H1 (cell line): ENCODE results near the gene SNCAIP.

ENCODE experiments used
- BCL11A ChIP-seq, 2 experiments: IDR thresholded peaks; one replicate each; pipeline ENCODE4 v1.6.1; 2011; ENCODE audit warnings: low read depth in 2 of 2, low read length in 2 of 2, mild to moderate bottlenecking in 2 of 2
- BRCA1 ChIP-seq: IDR thresholded peaks from 2 replicates; pipeline ENCODE4 v1.6.1; 2012; ENCODE audit warnings: low read depth, low read length, improper control_type of control experiment
- CHD2 ChIP-seq: IDR thresholded peaks from 2 replicates; pipeline ENCODE4 v1.6.1; 2012; ENCODE audit warnings: low read length, improper control_type of control experiment
- EP300 ChIP-seq, 2 experiments: IDR thresholded peaks; 1 replicate in 1 of 2; 2 replicates in 1 of 2; pipeline ENCODE4 v1.6.1; 2011 to 2012; ENCODE audit warnings: low read depth in 2 of 2, low read length in 2 of 2, mild to moderate bottlenecking in 2 of 2, borderline replicate concordance in 1 of 2, inconsistent platforms in 1 of 2, moderate library complexity in 1 of 2
- GTF2F1 ChIP-seq: IDR thresholded peaks from 2 replicates; pipeline ENCODE4 v1.6.1; 2012; ENCODE audit warnings: low read depth, low read length, improper control_type of control experiment, borderline replicate concordance
- KDM1A ChIP-seq: fragments of 200-600, 300-600 bp; sonication (generic); IDR thresholded peaks from 2 replicates; pipeline ENCODE4 v1.7.1; 2016; ENCODE audit warnings: mild to moderate bottlenecking, low read length, borderline replicate concordance
- POLR2A ChIP-seq, 2 experiments: IDR thresholded peaks; 1 replicate in 1 of 2; 2 replicates in 1 of 2; pipeline ENCODE4 v1.6.1; 2011; ENCODE audit warnings: low read depth in 2 of 2, low read length in 2 of 2, mild to moderate bottlenecking in 2 of 2; ENCODE audit errors: control extremely low read depth in 1 of 2
- RNF2 ChIP-seq: fragments of 200-900, 300-1000 bp; sonication (generic); IDR thresholded peaks from 2 replicates; pipeline ENCODE4 v1.7.1; 2016; ENCODE audit warnings: borderline replicate concordance, low read depth, mild to moderate bottlenecking, antibody characterized with exemption, low read length; ENCODE audit not compliant: poor library complexity, severe bottlenecking; ENCODE audit errors: missing control alignments
- SUZ12 ChIP-seq: fragments of 200-600 bp; sonication (generic); IDR thresholded peaks from 2 replicates; pipeline ENCODE4 v1.6.1; 2012; ENCODE audit warnings: mild to moderate bottlenecking, inconsistent platforms, low read length, moderate library complexity, mixed read lengths
- TAF1 ChIP-seq: IDR thresholded peaks from 2 replicates; pipeline ENCODE4 v1.6.1; 2011; ENCODE audit warnings: mild to moderate bottlenecking, low read depth, low read length
- TCF12 ChIP-seq: IDR thresholded peaks from 2 replicates; pipeline ENCODE4 v1.6.1; 2011; ENCODE audit warnings: low read depth, mild to moderate bottlenecking, low read length
- USF2 ChIP-seq: IDR thresholded peaks from 2 replicates; pipeline ENCODE4 v1.6.1; 2011; ENCODE audit warnings: low read length, improper control_type of control experiment
- ZNF274 ChIP-seq: IDR thresholded peaks from 2 replicates; pipeline ENCODE4 v1.7.0; 2012; ENCODE audit warnings: low read length, borderline replicate concordance; ENCODE audit errors: extremely low read depth
- TF ChIP-seq, protein P1 (sequence below), 3 experiments: IDR thresholded peaks; 1 replicate in 2 of 3; 2 replicates in 1 of 3; pipeline versions ENCODE4 v1.5.1 to v1.6.1; 2011; ENCODE audit warnings: low read length in 3 of 3, mild to moderate bottlenecking in 3 of 3, inconsistent platforms in 2 of 3, low read depth in 1 of 3, moderate library complexity in 1 of 3; ENCODE audit not compliant: insufficient read depth in 1 of 3; ENCODE audit errors: control extremely low read depth in 1 of 3

DNA sequence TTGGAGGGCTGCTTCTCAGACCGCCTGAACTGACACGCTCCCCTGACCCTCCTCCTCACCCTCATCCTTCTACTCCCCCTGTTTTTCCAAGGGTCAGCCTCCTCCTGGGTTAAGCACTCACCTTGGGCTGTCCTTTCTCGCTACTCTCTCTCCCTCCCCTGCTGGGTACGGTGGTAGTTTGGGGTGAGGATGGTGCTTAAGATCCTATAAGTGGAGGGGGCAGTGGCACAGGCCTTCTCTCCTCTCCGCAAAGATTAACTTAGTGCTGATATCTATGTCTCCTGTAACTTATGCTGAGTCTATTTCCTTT, 159.7 kb downstream of the SNCAIP start:
- TF ChIP-seq POLR2A (IDR thresholded peaks at IDR 0.05; ENCODE audit: control extremely low read depth in 1 of 2, low read depth in 2 of 2, low read length in 2 of 2) (no peak), GTF2F1 (no peak), SUZ12 (no peak), TAF1 (no peak), BCL11A (IDR thresholded peaks at IDR 0.05; ENCODE audit: low read depth in 2 of 2, low read length in 2 of 2) (no peak), USF2 (no peak), TCF12 (no peak), ZNF274 (no peak), CHD2 (no peak), RNF2 (no peak), EP300 (IDR thresholded peaks at IDR 0.05; ENCODE audit: borderline replicate concordance in 1 of 2, low read depth in 2 of 2, low read length in 2 of 2) (no peak), KDM1A (no peak), BRCA1 (no peak)
- TF ChIP-seq, protein P1, sequence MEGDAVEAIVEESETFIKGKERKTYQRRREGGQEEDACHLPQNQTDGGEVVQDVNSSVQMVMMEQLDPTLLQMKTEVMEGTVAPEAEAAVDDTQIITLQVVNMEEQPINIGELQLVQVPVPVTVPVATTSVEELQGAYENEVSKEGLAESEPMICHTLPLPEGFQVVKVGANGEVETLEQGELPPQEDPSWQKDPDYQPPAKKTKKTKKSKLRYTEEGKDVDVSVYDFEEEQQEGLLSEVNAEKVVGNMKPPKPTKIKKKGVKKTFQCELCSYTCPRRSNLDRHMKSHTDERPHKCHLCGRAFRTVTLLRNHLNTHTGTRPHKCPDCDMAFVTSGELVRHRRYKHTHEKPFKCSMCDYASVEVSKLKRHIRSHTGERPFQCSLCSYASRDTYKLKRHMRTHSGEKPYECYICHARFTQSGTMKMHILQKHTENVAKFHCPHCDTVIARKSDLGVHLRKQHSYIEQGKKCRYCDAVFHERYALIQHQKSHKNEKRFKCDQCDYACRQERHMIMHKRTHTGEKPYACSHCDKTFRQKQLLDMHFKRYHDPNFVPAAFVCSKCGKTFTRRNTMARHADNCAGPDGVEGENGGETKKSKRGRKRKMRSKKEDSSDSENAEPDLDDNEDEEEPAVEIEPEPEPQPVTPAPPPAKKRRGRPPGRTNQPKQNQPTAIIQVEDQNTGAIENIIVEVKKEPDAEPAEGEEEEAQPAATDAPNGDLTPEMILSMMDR (IDR thresholded peaks at IDR 0.05; ENCODE audit: control extremely low read depth in 1 of 3, insufficient read depth in 1 of 3, low read depth in 1 of 3, low read length in 3 of 3): no peak
